Measurements from ENCODE around the gene ZNF438.
A peak's percentile ranks its signal among the peaks of the same experiment; 100 is the strongest.

The ZNF438 gene, protein sequence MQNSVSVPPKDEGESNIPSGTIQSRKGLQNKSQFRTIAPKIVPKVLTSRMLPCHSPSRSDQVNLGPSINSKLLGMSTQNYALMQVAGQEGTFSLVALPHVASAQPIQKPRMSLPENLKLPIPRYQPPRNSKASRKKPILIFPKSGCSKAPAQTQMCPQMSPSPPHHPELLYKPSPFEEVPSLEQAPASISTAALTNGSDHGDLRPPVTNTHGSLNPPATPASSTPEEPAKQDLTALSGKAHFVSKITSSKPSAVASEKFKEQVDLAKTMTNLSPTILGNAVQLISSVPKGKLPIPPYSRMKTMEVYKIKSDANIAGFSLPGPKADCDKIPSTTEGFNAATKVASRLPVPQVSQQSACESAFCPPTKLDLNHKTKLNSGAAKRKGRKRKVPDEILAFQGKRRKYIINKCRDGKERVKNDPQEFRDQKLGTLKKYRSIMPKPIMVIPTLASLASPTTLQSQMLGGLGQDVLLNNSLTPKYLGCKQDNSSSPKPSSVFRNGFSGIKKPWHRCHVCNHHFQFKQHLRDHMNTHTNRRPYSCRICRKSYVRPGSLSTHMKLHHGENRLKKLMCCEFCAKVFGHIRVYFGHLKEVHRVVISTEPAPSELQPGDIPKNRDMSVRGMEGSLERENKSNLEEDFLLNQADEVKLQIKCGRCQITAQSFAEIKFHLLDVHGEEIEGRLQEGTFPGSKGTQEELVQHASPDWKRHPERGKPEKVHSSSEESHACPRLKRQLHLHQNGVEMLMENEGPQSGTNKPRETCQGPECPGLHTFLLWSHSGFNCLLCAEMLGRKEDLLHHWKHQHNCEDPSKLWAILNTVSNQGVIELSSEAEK

DNA sequence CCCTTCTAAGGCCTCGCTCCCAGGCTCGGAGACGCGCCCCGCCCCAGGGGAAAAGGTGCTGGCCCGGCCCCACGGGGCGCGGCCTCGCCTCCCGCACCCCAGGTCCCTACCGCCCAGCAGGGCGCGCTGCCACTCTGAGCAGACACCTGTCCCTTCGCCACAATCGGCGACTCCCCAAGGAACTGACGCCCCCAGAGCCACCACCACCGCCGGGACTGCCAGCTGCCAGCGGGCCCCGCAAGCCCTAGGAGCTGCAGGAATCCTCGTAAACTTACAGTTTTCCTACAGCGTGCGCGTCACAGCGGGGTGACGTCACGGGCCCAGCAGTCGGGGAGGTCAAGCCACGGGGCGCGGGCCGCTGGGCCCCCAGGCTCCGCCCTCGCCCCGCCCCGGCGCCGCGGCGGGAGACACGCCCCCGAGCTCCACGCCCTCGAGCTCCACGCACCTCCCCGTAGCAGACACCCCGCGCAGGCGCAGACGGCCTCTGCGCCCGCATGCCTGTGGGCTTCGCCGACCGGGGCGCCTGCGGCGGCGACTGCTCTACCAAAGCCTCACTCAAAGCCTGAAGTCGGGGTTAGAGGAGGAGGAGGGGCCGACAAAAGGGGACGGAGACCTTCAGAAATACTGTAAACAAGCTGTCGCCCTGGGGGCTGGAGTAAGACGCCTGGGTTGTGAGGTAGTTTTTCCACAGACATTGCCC, at the start of gene ZNF438:
Gene ZNF438 (minus strand): TSS at position 308 of the 700 bp plus-strand sequence. CDS start 154,831 bp downstream, outside the sequence.
- peak; percentile 88 for DNase-seq
- TF ChIP-seq, protein P1, sequence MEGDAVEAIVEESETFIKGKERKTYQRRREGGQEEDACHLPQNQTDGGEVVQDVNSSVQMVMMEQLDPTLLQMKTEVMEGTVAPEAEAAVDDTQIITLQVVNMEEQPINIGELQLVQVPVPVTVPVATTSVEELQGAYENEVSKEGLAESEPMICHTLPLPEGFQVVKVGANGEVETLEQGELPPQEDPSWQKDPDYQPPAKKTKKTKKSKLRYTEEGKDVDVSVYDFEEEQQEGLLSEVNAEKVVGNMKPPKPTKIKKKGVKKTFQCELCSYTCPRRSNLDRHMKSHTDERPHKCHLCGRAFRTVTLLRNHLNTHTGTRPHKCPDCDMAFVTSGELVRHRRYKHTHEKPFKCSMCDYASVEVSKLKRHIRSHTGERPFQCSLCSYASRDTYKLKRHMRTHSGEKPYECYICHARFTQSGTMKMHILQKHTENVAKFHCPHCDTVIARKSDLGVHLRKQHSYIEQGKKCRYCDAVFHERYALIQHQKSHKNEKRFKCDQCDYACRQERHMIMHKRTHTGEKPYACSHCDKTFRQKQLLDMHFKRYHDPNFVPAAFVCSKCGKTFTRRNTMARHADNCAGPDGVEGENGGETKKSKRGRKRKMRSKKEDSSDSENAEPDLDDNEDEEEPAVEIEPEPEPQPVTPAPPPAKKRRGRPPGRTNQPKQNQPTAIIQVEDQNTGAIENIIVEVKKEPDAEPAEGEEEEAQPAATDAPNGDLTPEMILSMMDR (IDR thresholded peaks at IDR 0.05; ENCODE audit: low read depth, low read length, missing control alignments), result peak; percentile 45
- peak within 1 kb of the TSS; percentile 69 for H3K4me3 ChIP-seq (ENCODE audit: low read depth, low read length)
- peak within 1 kb of the TSS; percentile 97 for H3K27ac ChIP-seq
- H3K36me3 ChIP-seq (replicated peaks), result no peaks in the 10 kb centered on the region
- H3K27me3 ChIP-seq (replicated peaks), result no peaks in the 10 kb centered on the region
- in situ Hi-C loops (cut with HindIII; ENCODE audit: low pct_ligation_motif_present, low sequenced_read_pairs), result no loop called here

DNA sequence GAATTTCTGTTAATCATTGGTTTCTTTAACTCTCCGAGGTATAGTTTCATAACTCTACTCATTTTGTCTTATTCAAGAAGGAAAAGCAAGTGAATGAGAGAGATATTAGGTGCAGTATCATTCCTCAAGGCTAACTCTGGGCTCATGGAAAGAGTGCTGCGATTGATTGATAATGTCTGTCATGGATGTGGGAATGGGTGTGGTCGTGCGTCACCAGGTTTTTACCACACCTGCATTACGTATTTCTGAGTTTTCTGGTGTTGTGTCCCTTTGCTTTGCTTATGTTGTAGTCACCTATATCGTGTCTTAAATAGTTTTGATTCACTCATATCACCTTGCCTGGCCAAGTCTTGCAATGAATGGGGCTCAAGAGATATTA, 44.9 kb upstream of the ZNF438 start:
- no peak for DNase-seq
- H3K27ac ChIP-seq, result no peak overlapping the region
- no peaks in the 10 kb centered on the region for H3K27me3 ChIP-seq (replicated peaks)
- TF ChIP-seq, protein P1 (IDR thresholded peaks at IDR 0.05; ENCODE audit: low read depth, low read length, missing control alignments), result no peak
- H3K4me3 ChIP-seq (ENCODE audit: low read depth, low read length), result no peak overlapping the region
- H3K36me3 ChIP-seq (replicated peaks), result no peaks in the 10 kb centered on the region
- in situ Hi-C loops (cut with HindIII; ENCODE audit: low pct_ligation_motif_present, low sequenced_read_pairs), result no loop called here

DNA sequence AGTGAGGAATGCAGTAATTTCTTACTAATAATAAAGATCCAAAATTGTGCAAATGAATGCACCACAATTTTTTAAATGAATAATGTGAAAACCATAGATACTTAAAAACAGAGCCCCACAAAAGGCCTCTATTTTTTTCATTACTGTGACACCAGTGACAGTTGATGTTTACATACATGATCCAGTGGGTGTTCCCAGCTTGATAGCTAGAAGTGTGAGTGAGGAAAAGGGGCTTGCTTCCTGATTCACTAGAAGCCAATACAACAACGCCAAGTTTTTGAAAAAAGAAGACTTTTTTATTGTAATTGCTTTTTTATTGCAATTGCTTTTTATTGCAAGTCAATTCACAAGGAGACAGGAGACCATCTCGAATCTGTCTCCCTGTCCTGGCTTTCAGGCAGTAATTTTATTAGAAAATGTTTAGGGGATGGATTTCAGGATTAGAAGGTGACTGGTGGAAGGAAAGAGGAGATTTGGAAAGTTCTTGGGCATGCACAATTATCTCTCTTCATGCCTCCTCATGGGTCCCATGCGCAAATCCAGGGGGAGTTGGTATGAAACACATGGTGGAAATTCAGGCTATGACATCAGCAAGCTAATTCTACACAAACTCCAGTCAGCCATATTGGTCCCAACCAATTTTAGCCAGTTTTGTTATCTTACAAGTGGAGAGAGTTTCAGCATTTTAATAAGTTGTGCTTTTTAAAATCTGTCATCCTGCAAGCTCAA, 44.4 kb upstream of the ZNF438 start:
- TF ChIP-seq, protein P1 (IDR thresholded peaks at IDR 0.05; ENCODE audit: low read depth, low read length, missing control alignments), result no peak
- in situ Hi-C loops (cut with HindIII; ENCODE audit: low pct_ligation_motif_present, low sequenced_read_pairs), result no loop called here
- DNase-seq, result no peak
- H3K36me3 ChIP-seq (replicated peaks), result no peaks in the 10 kb centered on the region
- H3K27me3 ChIP-seq (replicated peaks), result no peaks in the 10 kb centered on the region
- no peak overlapping the region for H3K27ac ChIP-seq
- H3K4me3 ChIP-seq (ENCODE audit: low read depth, low read length), result no peak overlapping the region

DNA sequence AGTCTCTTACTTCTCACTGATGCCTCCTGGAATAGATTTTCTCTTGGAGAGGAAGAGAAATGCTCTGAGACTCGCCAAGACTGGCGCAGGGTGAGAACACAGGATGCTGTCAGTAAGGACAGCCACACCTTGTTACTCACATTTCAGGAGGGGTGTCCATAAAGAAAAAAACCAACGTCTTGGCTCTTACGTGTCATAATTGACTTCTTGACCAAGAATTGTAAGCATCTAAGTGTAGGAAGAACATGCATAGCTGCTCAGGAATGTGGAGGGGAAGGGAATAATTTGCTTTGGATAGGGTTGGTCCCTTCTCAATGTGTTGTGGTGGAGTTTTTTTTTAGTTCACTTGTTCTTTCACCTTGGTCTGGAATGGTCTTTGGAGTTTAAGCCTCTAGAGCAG, 43.8 kb upstream of the ZNF438 start:
- peak; percentile 74 for DNase-seq
- TF ChIP-seq, protein P1 (IDR thresholded peaks at IDR 0.05; ENCODE audit: low read depth, low read length, missing control alignments), result no peak
- H3K27ac ChIP-seq, result peak overlapping the region; percentile 27
- no peak overlapping the region for H3K4me3 ChIP-seq (ENCODE audit: low read depth, low read length)
- in situ Hi-C loops (cut with HindIII; ENCODE audit: low pct_ligation_motif_present, low sequenced_read_pairs), result no loop called here
- H3K36me3 ChIP-seq (replicated peaks), result no peaks in the 10 kb centered on the region
- no peaks in the 10 kb centered on the region for H3K27me3 ChIP-seq (replicated peaks)

DNA sequence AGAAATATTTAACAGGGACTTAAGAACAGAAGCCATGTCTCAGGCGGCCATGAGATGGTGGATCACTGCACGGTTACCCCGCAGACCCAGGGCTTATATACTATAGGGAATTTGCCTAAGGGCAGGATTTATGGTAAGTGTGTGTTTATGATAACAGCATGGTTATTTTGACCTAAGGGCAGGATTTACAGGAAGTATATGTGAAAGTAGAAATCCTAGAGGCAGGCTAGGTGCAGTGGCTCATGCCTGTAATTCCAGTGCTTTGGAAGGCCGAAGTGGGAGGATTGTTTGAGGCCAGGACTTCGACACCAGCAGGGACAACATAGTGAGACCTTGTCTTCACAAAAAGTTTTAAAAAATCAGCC, 43.0 kb upstream of the ZNF438 start:
- in situ Hi-C loops (cut with HindIII; ENCODE audit: low pct_ligation_motif_present, low sequenced_read_pairs), result no loop called here
- Histone ChIP-seq H3K4me3 (ENCODE audit: low read depth, low read length) (no peak overlapping the region), H3K27ac (peak overlapping the region; percentile 27), H3K36me3 (replicated peaks) (no peaks in the 10 kb centered on the region), H3K27me3 (replicated peaks) (no peaks in the 10 kb centered on the region)
- DNase-seq, result no peak
- TF ChIP-seq, protein P1 (IDR thresholded peaks at IDR 0.05; ENCODE audit: low read depth, low read length, missing control alignments), result no peak
